Activated CD8-positive, alpha-beta memory T cell treated with anti-CD3 and anti-CD28 coated beads for 4 hours (primary cell): Measurements from ENCODE around the gene ZNF816.
"Not testable (repeated sequence)": the region's sequence is repeated elsewhere in the genome, so short reads cannot be mapped to it uniquely, and the experiment has no call there.

Experiments
- DNase-seq, 2 donors: peaks; one replicate each; pipeline ENCODE4 v3.0.0-alpha.2; 2020; ENCODE audit warnings: low read depth in 2 of 2

Gene ZNF816

GRCh38 chr19:52959613-52960295 lies 2.9 kb downstream of the ZNF816 start:
- DNase-seq, result no peak

- DNase-seq, result no peak
These were observed 5.1 kb downstream of the ZNF816 start for GRCh38 chr19:52957591-52957990.

- no peak for DNase-seq
These were observed 5.8 kb downstream of the ZNF816 start for GRCh38 chr19:52956917-52957316.

- DNase-seq, result no peak
These were observed 13.3 kb downstream of the ZNF816 start for GRCh38 chr19:52949422-52949821.

- no peak for DNase-seq
These were observed 14.5 kb downstream of the ZNF816 start for GRCh38 chr19:52948025-52948770.

- no peak for DNase-seq
These were observed 16.1 kb downstream of the ZNF816 start for GRCh38 chr19:52946322-52947310.

- no peak for DNase-seq
These were observed 16.9 kb downstream of the ZNF816 start for GRCh38 chr19:52945652-52946321.

GRCh38 chr19:52944703-52945493 lies 17.8 kb downstream of the ZNF816 start:
- not testable (repeated sequence) for DNase-seq

- no peak for DNase-seq
These were observed 18.6 kb downstream of the ZNF816 start for GRCh38 chr19:52943884-52944643.

GRCh38 chr19:52943134-52943883 lies 19.4 kb downstream of the ZNF816 start:
- DNase-seq, result no peak

GRCh38 chr19:52942386-52943133 lies 20.1 kb downstream of the ZNF816 start:
- peak; percentile 90 for DNase-seq

GRCh38 chr19:52941941-52942385 lies 20.7 kb downstream of the ZNF816 start:
- no peak for DNase-seq

GRCh38 chr19:52941523-52941922 lies 21.2 kb downstream of the ZNF816 start:
- not testable (repeated sequence) for DNase-seq

- not testable (repeated sequence) for DNase-seq
These were observed 21.8 kb downstream of the ZNF816 start for GRCh38 chr19:52940905-52941304.

- DNase-seq, result no peak
These were observed 23.9 kb downstream of the ZNF816 start for GRCh38 chr19:52938761-52939160.

GRCh38 chr19:52936954-52937325 lies 25.7 kb downstream of the ZNF816 start:
- no peak for DNase-seq

GRCh38 chr19:52936151-52936953 lies 26.3 kb downstream of the ZNF816 start:
- no peak for DNase-seq

- no peak for DNase-seq
These were observed 27.2 kb downstream of the ZNF816 start for GRCh38 chr19:52935434-52935833.
